ENCODE results near the gene SSTR4.
"Not testable (repeated sequence)": the region's sequence is repeated elsewhere in the genome, so short reads cannot be mapped to it uniquely, and the experiment has no call there.

Gene SSTR4

DNA sequence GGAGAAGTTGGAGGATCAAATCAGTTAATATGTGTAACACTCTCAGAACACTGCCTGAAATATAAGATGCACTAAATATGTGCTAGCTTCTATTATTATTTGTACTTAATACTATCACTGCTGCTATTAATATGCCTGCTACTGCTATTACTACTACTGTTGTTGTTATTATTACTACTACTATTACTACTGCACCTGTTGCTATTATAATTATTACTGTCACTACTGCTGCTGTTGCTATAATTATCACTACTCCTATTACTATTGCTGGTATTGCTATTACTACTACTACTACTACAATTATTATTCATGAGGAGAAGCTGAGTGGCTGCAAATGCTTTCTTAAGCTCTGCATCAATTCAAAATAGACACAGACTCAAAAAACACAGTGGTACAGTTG is 16.7 kb upstream of the SSTR4 start:
- DNase-seq (ENCODE audit: low read depth): no peak

DNA sequence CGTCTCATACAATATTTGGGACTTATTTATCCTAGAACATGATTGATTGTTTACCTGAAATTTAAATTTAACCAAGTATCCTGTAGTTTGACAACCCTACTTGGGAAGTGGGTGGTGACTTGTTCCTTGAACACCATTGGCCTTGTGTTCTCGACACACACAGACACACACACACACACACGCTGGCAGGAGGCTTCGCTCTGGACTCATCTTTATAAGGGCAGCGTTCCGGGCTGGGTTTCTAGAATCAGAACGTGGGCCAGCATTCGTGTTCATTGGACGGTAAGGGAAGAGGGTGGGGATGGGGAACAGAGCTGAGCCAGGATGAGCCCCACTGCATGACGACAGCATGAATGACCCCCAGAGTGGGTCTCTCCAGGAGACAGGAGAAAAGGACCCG is 16.2 kb upstream of the SSTR4 start:
- no peak for DNase-seq (ENCODE audit: low read depth)

DNA sequence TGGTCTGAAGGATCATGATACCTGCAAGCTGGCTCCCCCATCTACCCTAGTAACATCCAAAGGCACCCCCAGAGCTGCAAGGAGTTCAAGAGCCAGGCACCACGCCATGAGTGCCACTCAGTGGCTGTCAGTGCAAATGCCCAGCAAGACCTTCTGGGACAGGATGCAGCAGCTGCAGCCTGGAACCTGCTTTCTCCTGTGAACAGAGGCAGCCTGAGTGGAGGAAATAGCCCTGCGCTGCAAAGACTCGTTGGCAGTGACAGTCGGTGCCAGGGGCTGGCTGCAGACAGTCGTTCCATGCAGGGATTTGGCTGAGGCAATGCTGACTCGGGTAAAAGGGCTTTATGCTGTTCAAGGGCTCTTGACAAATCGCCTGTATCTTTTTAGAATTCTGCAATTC is 15.7 kb upstream of the SSTR4 start:
- no peak for DNase-seq (ENCODE audit: low read depth)

DNA sequence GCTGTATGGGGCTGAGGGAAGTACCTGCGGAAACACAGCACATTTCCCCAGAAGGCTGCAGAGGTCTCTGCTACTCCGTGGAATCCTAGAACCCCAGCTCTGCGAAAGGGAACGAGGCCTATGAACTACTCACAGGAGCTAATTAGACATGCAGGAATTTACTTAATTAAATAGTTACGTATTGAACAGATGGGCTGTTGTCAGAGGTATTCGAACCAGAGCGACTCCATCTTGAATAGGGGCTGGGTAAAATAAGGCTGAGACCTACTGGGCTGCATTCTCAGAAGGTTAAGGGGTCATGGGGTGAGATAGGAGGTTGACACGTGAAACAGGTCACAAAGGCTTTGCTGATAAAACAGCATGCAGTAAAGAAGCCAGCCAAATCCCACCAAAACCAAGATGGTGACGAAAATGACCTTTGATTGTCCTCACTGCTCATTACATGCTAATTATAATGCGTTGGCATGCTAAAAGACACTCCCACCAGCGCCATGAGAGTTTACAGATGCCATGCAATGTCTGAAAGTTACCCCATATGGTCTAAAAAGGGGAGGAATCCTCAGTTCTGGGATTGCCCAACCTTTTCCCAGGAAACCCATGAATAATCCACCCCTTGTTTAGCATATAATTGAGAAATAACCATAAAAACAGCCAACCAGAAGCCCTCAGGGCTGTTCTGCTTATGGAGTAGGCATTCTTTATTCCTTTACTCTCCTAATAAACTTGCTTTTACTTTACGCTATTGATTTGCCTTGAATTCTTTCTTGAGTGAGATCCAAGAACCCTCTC is 14.7 kb upstream of the SSTR4 start:
- DNase-seq (ENCODE audit: low read depth): no peak

DNA sequence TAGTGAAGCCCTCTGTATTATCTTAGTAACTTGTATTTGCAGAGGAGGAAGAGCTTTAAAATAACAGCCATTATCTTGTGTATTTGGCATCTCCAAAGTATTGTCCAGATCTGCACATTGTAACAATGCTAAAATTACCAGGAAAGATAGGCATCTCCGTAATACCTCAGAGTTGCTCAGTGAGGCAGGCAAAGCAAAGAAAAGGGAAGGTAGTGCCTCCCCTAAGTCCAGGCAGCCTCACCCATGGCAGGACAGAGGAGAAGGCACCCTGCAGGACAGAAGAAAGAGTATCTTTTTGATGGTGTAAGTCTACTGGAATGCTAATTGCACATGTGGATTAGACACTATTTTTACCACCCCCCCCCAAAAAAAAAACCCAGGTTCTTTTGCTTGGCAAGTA is 13.6 kb upstream of the SSTR4 start:
- no peak for DNase-seq (ENCODE audit: low read depth)

DNA sequence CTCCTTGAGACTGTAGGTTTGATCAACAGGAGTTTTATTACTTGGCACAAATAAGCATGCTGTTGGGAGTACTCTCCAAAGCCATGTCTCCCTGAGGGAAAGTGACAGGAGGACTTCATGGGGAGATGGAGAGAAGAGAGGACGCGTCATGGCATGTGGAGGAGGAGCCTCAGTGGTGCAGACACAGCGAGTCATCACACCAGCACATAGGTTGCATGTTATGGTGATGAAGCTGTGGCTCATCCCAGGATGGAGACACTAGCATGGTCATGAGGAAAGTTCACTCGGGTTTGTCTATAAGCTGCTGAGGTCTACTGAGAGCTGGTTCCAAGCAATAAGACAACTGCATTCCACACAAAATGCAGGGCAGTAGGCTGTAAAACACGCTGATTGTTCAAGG is 13.2 kb upstream of the SSTR4 start:
- no peak for DNase-seq (ENCODE audit: low read depth)

DNA sequence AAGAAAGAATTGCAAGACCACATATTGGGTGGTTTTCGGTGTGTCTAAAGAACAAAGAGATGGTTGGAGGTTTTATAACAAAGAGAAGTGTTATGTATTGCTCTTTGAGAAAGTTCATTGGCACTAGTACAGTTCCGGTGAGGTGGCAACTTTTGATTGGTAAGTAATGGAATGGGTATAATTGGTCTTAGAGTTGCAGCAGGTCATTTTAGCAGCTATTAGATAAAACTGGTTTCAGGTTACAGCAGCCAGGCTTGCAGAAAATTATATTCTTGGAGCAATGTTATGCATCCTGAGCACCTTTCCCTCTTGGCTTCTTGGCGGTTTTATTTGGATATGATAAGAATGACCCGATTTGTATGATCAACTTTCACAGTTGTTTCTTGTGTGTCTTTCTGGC is 12.3 kb upstream of the SSTR4 start:
- no peak for DNase-seq (ENCODE audit: low read depth)

DNA sequence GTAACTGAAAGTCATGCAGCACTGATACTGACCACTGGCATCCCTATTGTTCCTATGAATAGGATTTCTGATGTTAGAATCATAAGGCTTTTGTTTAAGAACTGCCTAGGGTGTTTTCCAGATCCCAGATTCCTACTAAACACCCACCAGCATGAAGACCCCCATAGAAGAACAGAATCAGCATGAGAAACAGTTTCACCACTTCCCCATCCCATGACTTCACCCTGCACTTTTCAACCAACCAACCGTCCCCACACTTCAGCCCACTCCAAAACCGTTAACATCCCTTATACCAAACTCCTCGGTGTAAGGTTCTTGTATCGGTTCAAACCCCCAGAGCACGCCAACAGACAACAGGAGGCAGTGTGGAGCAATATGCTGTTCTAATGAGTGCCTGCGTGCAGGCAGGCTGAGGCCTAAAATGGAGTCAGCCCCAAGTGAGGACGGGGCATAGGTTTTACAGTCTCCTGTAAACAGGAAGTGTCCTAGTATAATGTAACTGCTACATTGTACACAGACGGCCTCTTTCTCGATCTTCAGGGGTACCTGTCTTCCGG is 11.4 kb upstream of the SSTR4 start:
- no peak for DNase-seq (ENCODE audit: low read depth)

DNA sequence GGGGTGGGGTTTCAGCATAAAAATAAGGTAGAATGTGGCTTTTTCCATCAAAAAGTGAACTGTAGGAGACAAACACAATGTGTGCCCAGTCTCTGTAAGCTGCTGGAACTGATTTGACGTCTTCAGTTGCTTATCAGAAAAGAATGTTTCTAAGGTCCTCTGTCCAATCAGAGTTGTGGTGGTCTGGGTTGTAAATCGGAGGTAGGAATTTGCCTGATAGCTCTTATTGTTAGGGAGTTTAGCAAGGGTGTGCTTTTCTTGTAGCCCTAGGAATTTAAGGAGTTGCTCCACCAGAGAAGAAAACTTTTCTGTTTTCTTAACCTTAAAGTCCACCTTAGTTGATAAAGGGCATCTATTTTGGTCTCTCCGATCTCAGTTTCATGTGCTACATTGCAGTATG is 10.4 kb upstream of the SSTR4 start:
- no peak for DNase-seq (ENCODE audit: low read depth)

DNA sequence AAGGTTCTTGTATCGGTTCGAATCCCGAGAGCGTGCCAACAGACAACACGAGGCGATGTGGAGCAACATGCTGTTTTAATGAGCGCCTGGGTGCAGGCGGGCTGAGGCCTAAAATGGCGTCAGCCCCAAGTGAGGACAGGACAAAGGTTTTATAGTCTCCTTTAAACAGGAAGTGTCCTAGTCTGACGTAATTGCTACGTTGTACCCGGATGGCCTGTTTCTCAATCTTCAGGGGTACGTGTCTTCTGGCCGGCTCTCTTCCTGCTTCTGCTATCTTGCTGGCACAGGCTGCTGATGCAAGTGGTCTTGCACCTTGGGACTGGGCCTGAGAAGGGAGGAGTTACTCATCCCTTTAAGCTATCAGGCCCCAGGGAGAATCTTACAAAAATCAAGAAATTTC is 9.6 kb upstream of the SSTR4 start:
- DNase-seq (ENCODE audit: low read depth): not testable (repeated sequence)

DNA sequence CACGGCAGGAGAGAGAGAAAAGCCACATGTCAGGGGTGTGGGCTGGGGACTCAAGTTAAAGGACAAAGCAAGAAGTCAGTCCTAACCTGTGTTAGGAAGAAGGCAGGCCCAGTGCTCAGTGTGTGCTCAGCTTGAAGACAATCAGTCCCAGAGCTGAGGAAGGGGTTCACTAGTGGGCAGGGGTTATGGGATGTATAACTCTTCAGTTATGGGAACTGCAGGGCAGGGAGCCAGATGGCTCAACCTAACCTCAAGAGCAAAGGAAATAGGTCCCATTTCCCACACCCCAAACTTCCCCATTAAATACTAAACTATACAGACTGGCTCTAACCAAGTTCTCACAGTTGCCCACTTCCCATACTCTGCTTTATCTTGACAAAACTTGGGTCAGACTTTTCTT is 7.4 kb upstream of the SSTR4 start:
- DNase-seq (ENCODE audit: low read depth): no peak

DNA sequence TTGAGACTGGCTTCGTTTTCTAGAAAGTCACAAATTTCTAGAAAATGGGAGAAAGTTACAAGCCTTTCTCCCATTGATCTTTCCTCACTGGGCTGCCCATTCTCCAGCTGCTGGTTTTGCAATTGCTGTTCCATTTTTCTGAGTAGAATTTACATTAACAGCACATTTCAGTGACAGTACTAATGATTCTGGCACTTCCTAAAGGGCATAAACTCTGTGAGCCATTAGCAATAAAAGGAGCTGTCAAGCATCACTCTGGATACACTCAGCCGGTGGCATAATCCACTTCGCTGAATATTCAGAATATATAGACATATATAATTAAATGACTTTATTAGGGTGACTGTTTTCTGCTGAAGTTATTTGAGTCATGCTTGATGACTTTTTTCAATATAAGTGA is 6.7 kb upstream of the SSTR4 start:
- no peak for DNase-seq (ENCODE audit: low read depth)

DNA sequence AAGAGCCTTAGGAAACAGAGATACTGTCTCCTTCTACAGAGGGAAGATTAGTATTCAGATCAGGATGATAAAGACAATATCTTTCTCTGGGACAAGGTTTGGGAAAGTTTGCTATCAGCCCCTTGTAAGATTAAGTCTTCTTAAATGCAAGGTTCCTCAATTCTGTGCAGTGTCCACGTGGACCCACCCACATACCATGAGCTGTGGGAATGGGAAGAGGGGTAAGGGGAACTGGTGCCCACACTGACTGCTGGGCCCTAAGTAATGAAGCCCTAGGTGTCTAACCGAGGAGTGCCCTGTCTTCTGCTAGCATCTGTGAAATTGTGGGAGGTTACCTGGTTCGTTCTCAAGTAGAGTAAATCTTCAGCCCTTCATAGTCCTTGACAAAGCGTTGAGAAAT is 5.8 kb upstream of the SSTR4 start:
- no peak for DNase-seq (ENCODE audit: low read depth)

DNA sequence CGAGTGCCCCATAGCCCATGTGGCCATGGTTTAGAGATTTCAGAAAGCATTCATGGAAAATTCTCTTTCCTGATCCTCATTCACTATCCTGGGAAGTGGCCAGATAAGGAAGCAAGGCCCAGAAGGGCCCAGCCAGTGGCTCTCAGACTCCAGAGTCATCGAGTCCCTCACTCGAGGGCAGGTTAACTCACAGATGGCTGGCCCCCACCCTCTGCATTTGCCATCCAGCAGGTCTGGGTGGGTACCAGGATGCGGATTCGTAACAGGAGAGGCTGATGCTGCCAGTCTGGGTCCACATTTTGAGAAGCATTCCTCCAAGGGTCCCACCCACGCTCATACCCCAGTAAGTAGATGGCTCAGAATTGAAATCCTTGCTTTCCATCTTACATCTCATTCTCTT is 3.8 kb upstream of the SSTR4 start:
- no peak for DNase-seq (ENCODE audit: low read depth)

DNA sequence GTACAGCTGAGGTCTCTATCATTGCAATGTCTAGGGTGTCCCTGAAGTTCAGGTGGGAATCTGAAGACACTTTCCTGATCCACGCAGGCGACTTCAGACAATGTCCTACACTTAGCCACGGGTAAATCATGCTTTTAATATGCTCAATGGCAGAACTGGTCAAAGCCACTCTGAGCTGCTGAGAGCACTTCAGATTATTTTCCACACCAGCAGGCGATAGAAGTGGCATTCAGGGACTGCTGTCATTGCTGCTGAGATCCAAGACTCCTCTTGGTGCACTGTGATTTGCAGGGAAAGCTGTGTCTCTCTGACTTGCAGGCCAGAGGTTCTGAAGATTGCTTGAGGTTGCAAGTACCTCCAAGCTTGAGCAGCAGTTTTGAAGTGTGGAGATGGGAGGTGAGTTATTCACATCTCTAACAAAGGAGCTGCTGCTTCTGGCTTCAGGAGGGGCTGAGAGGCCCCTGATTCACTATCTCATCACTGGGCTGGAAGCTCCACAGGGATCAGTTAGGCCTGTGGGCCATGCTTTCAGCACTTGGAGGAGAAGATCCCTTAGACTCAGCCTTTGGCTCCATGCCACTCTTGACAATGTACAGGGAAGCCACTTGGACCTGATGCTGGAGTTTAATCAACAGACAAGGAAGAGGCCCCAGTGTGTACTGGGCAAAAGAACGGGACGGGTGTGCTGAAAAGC is 2.9 kb upstream of the SSTR4 start:
- DNase-seq (ENCODE audit: low read depth): no peak

DNA sequence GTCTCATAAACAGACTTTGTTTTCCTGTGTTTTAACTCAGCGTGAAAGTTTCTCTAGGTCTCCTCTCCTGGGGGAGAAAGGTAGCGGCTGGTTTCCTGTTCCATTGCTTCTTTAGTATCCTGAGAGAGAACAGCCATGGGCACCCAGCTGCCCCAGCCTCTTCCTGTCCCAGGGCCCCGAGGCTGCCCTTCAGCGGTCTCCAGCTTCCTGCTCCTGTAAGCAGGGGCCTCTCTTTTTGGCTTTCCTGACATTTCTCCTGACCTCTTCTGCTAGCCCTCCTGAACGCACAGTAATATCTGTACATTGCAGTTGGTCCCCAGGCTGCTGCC is 2.4 kb upstream of the SSTR4 start:
- no peak for DNase-seq (ENCODE audit: low read depth)

DNA sequence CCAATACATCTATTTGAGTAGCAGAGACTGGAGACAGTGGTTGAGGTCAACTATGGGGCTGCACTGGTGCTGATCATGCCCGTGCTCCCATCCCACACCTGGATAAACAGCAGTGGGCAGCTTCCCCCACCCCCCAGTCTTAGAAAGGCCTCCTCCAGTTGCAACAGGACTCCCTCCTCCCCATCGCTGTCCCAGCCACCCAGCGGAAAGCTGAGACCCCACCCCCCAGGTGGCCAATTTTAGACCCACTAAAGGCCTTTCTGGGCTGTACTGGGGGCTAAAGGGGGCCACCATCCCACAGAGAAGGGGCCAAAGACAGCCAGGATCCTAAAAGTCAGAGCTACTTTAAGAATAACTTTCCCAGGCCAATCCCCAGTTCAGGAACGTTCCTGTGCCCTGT is 1.2 kb upstream of the SSTR4 start:
- DNase-seq (ENCODE audit: low read depth): no peak

DNA sequence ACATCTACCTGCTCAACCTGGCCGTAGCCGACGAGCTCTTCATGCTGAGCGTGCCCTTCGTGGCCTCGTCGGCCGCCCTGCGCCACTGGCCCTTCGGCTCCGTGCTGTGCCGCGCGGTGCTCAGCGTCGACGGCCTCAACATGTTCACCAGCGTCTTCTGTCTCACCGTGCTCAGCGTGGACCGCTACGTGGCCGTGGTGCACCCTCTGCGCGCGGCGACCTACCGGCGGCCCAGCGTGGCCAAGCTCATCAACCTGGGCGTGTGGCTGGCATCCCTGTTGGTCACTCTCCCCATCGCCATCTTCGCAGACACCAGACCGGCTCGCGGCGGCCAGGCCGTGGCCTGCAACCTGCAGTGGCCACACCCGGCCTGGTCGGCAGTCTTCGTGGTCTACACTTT is 619 bp downstream of the SSTR4 start:
- DNase-seq (ENCODE audit: low read depth): no peak

DNA sequence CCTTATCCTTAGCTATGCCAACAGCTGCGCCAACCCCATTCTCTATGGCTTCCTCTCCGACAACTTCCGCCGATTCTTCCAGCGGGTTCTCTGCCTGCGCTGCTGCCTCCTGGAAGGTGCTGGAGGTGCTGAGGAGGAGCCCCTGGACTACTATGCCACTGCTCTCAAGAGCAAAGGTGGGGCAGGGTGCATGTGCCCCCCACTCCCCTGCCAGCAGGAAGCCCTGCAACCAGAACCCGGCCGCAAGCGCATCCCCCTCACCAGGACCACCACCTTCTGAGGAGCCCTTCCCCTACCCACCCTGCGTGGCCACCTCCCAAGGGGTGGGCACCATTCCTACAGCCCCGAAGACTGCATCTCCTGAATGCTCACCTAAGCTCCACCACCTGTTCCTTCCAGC is 1.3 kb downstream of the SSTR4 start:
- DNase-seq (ENCODE audit: low read depth): no peak

DNA sequence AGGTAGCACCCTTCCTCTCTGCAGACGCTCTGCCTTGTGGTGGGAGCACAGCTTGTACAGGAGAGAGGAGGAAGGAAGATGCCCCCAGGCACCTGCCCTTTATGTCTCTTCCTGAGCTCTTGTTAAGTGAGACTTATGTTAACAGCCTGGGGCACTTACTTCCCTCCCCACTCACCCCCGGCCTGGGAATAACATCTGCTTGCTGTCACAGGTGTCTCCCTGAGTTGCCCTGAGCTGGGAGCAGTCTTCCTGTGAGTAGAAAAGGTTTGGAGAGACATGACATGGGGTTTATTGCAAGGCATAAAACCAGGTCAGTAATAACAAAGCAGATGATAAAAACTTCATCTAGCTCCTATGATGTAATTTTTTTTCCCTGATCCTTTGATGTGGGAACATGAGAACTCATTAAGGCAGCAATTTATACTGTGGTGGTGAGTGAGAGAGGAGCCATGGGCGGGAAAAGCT is 1.9 kb downstream of the SSTR4 start:
- no peak for DNase-seq (ENCODE audit: low read depth)

DNA sequence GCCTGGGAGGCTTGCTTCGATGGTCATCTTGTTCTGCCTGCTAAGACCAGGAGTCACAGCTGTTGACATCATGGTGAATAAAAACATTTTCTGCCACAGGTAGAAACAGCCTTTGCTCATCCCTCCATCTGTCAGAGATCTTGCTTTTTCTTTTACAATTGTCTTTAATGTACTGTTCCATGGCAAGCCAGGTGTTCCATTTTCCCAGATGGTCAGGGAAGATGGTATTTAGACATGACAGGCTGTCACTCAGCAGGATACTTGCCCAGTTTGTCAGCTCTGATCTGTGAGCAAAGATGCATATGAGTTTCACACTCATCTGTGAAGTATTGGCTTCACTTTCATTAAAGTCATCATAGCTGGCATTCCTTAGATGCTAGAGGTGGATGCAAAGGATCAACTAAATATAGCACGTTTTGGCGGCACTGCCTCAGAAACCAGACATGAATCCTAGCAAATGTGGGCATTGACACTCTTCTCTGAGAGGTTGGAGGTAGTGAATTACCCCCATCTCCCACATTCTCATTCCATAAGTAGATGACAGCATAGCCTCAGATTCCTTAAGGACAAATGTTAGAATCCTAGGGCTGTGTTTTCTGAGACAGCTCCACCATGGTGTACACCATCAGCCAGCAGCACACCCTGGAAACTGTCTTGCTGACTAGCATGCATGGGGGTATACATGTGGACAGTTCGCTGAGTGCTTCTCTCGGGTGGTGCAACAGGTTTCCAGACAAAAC is 4.2 kb downstream of the SSTR4 start:
- DNase-seq (ENCODE audit: low read depth): no peak

DNA sequence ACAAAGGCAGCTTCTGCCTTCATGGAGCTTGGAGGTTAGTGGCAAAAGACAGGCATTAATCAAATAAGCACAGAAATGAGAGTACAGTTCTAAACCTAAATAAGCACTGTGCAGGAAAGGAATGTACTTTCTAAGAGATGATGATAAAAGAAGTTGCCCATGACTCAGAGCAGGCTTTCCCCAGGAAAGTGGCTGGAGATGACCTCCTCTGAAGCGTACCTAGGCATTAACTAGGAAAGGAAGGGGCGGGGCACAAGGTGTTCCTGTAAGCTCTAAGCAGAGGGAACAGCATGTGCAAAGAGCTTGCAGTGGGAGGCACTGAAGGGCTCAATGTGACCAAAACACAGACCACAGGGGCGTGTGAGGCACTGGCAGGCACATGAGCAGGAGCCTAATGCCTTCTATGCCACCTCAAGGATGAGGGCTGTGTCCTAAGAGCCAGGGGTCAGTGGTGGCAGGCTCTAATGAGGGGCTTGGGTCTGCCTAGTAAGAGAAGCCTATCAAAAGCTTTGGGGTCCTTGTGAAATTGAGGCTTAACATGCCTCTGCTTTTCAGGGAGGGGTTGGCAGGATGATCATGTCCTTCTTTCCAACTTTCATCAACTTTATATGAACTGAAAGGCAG is 4.9 kb downstream of the SSTR4 start:
- no peak for DNase-seq (ENCODE audit: low read depth)

DNA sequence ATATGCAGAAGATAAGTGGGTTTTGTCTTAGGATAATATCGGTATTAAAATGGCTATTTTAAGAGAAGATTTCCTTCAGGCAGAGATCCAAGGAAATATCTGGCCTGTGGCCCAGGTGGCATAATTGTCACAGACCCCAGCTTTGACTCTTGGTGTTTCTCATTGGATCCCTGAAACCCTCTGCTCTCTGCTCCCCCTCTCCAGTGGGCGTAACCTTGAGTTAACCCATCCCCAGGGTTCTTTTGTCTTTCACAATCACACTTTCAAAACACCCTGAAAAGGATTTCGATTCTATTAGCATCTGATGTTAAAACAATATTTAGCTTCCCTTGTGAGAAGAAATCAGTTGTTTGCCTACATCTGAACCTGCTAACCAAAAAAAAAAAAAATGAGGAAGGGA is 7.2 kb downstream of the SSTR4 start:
- DNase-seq (ENCODE audit: low read depth): no peak

Data from stromal cell of bone marrow (primary cell).